Ishikawa (cell line): Measurements from ENCODE around the gene CCDC27.

Experiments
- CEBPB ChIP-seq: IDR thresholded peaks from 2 replicates; pipeline ENCODE4 v1.6.1; 2012
- CREB1 ChIP-seq: IDR thresholded peaks from 2 replicates; pipeline ENCODE4 v1.6.1; 2012; ENCODE audit warnings: low read depth
- EGR1 ChIP-seq: IDR thresholded peaks from 2 replicates; pipeline ENCODE4 v1.6.1; 2012
- EP300 ChIP-seq: IDR thresholded peaks from 2 replicates; pipeline ENCODE4 v1.6.1; 2012; ENCODE audit warnings: borderline replicate concordance
- FOXM1 ChIP-seq: IDR thresholded peaks from 2 replicates; pipeline ENCODE4 v1.6.1; 2012; ENCODE audit warnings: low read depth, borderline replicate concordance
- MAX ChIP-seq: IDR thresholded peaks from 2 replicates; pipeline ENCODE4 v1.6.1; 2012
- NFIC ChIP-seq: IDR thresholded peaks from 2 replicates; pipeline ENCODE4 v1.6.1; 2012
- RAD21 ChIP-seq: IDR thresholded peaks from 2 replicates; pipeline ENCODE4 v1.6.1; 2012; ENCODE audit warnings: low read depth
- REST ChIP-seq: IDR thresholded peaks from 2 replicates; pipeline ENCODE4 v1.6.1; 2012; ENCODE audit warnings: low read depth, mild to moderate bottlenecking
- TAF1 ChIP-seq: IDR thresholded peaks from 2 replicates; pipeline ENCODE4 v1.6.1; 2012; ENCODE audit warnings: low read depth, mild to moderate bottlenecking
- TCF12 ChIP-seq: IDR thresholded peaks from 2 replicates; pipeline ENCODE4 v1.6.1; 2012; ENCODE audit warnings: low read depth
- TEAD4 ChIP-seq: IDR thresholded peaks from 2 replicates; pipeline ENCODE4 v1.6.1; 2012
- YY1 ChIP-seq: IDR thresholded peaks from 2 replicates; pipeline ENCODE4 v1.6.1; 2012; ENCODE audit warnings: low read depth
- ZBTB7A ChIP-seq: IDR thresholded peaks from 2 replicates; pipeline ENCODE4 v1.6.1; 2012; ENCODE audit warnings: low read depth
- TF ChIP-seq, protein P1 (sequence below): IDR thresholded peaks from 2 replicates; pipeline ENCODE4 v1.6.1; 2012

The CCDC27 gene

DNA sequence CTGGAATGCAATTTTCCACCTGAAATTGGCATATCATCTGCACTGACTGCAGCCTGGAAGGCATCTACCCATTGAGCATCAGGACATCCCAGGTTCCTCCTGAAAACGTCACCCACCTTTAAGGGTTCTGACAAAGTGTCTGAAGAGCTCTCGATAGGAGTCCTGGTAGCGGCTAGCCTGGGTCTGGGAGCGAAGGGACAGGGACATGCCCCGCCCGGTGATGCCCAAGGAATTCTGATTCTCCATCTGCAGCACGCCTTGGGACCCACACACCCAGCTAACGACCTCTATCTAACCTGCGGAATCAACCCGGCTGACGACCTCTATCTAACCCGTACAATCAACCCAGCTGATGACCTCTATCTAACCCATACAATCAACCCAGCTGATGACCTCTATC lies 13.3 kb upstream of the CCDC27 start:
- TF ChIP-seq EGR1 = no peak
- no peak for TF ChIP-seq CEBPB
- TF ChIP-seq TEAD4 = no peak
- no peak for TF ChIP-seq RAD21
- no peak for TF ChIP-seq NFIC
- no peak for TF ChIP-seq ZBTB7A
- no peak for TF ChIP-seq CREB1
- TF ChIP-seq TAF1 = no peak
- TF ChIP-seq FOXM1 = no peak
- TF ChIP-seq YY1 = no peak
- TF ChIP-seq, protein P1, sequence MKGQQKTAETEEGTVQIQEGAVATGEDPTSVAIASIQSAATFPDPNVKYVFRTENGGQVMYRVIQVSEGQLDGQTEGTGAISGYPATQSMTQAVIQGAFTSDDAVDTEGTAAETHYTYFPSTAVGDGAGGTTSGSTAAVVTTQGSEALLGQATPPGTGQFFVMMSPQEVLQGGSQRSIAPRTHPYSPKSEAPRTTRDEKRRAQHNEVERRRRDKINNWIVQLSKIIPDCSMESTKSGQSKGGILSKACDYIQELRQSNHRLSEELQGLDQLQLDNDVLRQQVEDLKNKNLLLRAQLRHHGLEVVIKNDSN = no peak

DNA sequence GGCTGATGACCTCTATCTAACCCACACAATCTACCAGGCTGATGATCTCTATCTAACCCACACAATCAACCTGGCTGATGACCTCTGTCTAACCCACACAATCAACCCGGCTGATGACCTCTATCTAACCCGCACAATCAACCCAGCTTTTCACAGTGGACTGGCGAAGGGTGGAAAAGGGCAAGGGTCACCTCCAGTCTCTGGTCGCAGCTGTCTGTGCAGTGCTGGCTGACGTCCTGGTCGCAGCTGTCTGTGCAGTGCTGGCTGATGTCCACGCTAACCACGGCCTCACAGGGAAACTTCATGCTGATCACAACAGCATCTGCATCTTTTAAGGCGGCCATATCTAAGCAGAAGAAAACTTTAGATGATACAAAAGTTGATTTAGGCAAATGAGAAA lies 12.2 kb upstream of the CCDC27 start:
- TF ChIP-seq TEAD4 = no peak
- TF ChIP-seq EP300 = no peak
- no peak for TF ChIP-seq CREB1
- no peak for TF ChIP-seq CEBPB
- TF ChIP-seq MAX = no peak
- TF ChIP-seq, protein P1 = no peak
- TF ChIP-seq REST = no peak
- no peak for TF ChIP-seq EGR1
- no peak for TF ChIP-seq TAF1
- no peak for TF ChIP-seq NFIC
- no peak for TF ChIP-seq ZBTB7A
- no peak for TF ChIP-seq TCF12

GRCh38 chr1:3740752-3741151 lies 11.5 kb upstream of the CCDC27 start:
- TF ChIP-seq CREB1 (no peak), ZBTB7A (no peak), RAD21 (no peak), TEAD4 (no peak), TCF12 (no peak), NFIC (no peak), YY1 (no peak), MAX (no peak)
- TF ChIP-seq, protein P1 = no peak

DNA sequence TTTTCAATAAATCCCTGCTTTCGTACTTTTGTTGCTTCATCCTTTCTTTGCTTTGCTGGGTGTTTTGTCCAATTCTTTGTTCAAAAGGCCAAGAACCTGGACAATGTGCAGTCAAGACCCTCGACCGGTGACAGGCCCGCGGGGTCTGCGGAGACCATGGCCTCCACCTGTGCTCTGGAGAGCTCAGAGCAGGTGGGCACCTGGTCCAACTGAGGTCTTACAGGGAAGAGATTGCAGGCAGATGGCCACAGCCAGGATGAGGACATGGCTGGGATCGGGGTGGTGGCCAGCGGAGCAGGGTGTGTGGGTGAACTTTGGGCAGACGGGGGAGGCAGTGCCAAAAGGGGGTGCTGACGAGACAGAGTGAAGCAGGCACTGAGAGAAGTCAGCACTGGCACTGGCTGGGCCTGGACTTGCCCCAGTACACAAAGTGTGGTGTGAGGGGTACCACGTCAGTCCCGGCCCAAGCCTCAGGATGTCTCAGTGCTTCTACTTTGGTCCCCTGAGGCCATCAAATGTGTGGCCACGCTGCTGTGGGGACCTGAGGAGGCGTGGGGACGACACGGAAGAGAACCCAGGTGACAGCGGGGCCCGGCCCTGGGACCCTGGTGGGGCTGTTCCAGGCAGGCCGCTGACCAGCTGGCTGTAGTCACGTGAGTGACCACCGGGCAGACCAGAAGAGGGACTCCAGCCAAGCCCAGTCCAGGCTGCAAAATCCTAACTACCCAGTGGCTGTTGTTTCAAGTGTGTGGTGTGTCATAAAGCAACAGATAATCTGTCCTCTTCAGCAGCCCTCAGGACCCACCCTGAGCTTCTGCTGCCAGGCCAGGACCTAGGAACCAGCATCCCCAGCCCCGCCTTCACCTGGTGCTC lies 10.4 kb upstream of the CCDC27 start:
- TF ChIP-seq NFIC = no peak
- TF ChIP-seq, protein P1 = no peak
- no peak for TF ChIP-seq TCF12
- no peak for TF ChIP-seq ZBTB7A
- TF ChIP-seq MAX = no peak
- TF ChIP-seq CEBPB = no peak
- TF ChIP-seq RAD21 = no peak
- TF ChIP-seq TAF1 = no peak
- no peak for TF ChIP-seq EGR1
- no peak for TF ChIP-seq YY1
- no peak for TF ChIP-seq CREB1
- no peak for TF ChIP-seq FOXM1
- TF ChIP-seq TEAD4 = no peak
- TF ChIP-seq EP300 = no peak
- TF ChIP-seq REST = no peak
